ENCODE measurements around the gene ESYT2.

- TF ChIP-seq CTCF (conservative IDR thresholded peaks at IDR 0.05) (no peak), EZH2 (IDR thresholded peaks at IDR 0.05; ENCODE audit: low read depth) (no peak)
Observed at GRCh38 chr7:158722574-158723237, 106.6 kb downstream of the ESYT2 start.
